Sigmoid colon (tissue), 7 donors: ENCODE results near the gene SEC16A. TPM values are rescaled to one million over a fixed set of nuclear protein-coding genes. Genes with fewer than 3 reads are reported as not detected.

Source experiments
- DNase-seq: peaks from one replicate; pipeline ENCODE4 v3.0.0-alpha.2; 2019
- H3K27ac ChIP-seq, 4 donors: fragments of 200-600 bp; sonication (generic); one replicate each; pipeline ENCODE4 v1.5.1; 2016 to 2019; ENCODE audit warnings: mild to moderate bottlenecking in 1 of 4
- H3K27me3 ChIP-seq, 3 donors: fragments of 200-600 bp; sonication (generic); one replicate each; pipeline ENCODE4 v1.5.1; 2019; ENCODE audit warnings: mild to moderate bottlenecking in 1 of 3
- H3K36me3 ChIP-seq, 4 donors: fragments of 200-600 bp; sonication (generic); one replicate each; pipeline ENCODE4 v1.5.1; 2016 to 2019
- H3K4me1 ChIP-seq, 4 donors: fragments of 200-600 bp; sonication (generic); one replicate each; pipeline ENCODE4 v1.5.1; 2017 to 2019
- H3K4me3 ChIP-seq, 4 donors: fragments of 200-600 bp; sonication (generic); one replicate each; pipeline ENCODE4 v1.5.1; 2017 to 2019; ENCODE audit warnings: mild to moderate bottlenecking in 2 of 4, moderate library complexity in 1 of 4
- H3K9me3 ChIP-seq, 4 donors: fragments of 200-600 bp in 3 of 4; sonication (generic) in 3 of 4; one replicate each; pipeline versions ENCODE4 v1.5.1 to v1.6.1; 2013 to 2019
- CTCF ChIP-seq, 4 experiments: fragments of 450-650 bp in 3 of 4; fragments of 200-600 bp in 1 of 4; IDR thresholded peaks; one replicate each; pipeline ENCODE4 v1.5.1; 2016 to 2019; ENCODE audit warnings: antibody characterized with exemption in 4 of 4, mild to moderate bottlenecking in 3 of 4, moderate library complexity in 2 of 4
- EP300 ChIP-seq, 4 donors: sonication (generic); formaldehyde crosslinking; IDR thresholded peaks; one replicate each; pipeline ENCODE4 v1.6.1; 2017; ENCODE audit warnings: antibody characterized with exemption in 4 of 4
- POLR2A ChIP-seq, 2 donors: fragments of 450-650 bp; IDR thresholded peaks; one replicate each; pipeline ENCODE4 v1.6.1; 2016; ENCODE audit warnings: antibody characterized with exemption in 2 of 2, mild to moderate bottlenecking in 2 of 2, moderate library complexity in 2 of 2
- POLR2AphosphoS5 ChIP-seq, 4 donors: sonication (generic); formaldehyde crosslinking; IDR thresholded peaks; one replicate each; pipeline ENCODE4 v1.6.1; 2017; ENCODE audit warnings: antibody characterized with exemption in 4 of 4
- WGBS, 2 donors: extraction: QIAGEN DNeasy Blood & Tissue Kit; methylation state at CpG; one replicate each; pipeline ENCODE4 v1.1.7; 2013; 5-methylcytosine and 5-hydroxymethylcytosine counted together
- intact Hi-C: fragments of 100-400 bp; cut with DNase I; formaldehyde crosslinking; loops from one replicate; pipeline ENCODE4 v1.15.1; 2023
- polyA plus RNA-seq, 3 donors: library from polyadenylated mRNA; stranded (reverse); fragments of 200-250 nt; gene quantifications; one replicate each; pipeline ENCODE4 v1.2.3, GENCODE V29; 2013
- total RNA-seq, 4 donors: library from RNA; depleted of rRNA; stranded (reverse); fragments of >200 nt; gene quantifications; one replicate each; pipeline ENCODE4 v1.1.0, GENCODE V29; 2016
- donor health status: healthy with polysubstance abuse.
- donor health status: Bipolar disorder and iron deficiency.
- donor health status: healthy.

SEC16A gene
- total and polyA plus RNA-seq, 7 donors = 22.8 to 57.0 (median 27.5) TPM

DNA sequence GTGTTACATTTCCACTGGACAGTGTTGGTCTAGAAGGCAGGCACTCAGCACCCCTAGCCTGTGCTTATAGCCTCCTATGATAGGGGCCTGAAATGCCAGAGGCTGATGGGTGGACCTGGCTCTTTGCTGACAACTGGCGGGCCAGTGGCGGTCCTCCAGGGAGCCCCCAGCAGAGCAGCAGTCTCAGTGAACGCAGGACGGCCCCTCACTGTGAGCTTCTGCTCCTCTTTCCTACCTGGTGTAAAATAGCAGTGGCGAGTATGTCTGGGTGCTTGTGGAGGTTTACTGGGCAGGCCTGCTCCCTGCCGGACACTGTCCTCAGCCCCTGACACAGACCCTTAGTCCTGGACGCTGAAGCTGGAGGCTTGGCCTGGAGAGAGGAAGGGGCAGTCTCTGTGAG, 3.3 kb upstream of the SEC16A start:
- H3K27me3 ChIP-seq = no peaks in the 10 kb centered on the region
- no peak for DNase-seq
- H3K27ac ChIP-seq = no peak overlapping the region
- H3K9me3 ChIP-seq = no peaks in the 10 kb centered on the region
- TF ChIP-seq CTCF (IDR thresholded peaks at IDR 0.05) (no peak), POLR2AphosphoS5 (IDR thresholded peaks at IDR 0.05) (no peak), POLR2A (IDR thresholded peaks at IDR 0.05) (no peak), EP300 (IDR thresholded peaks at IDR 0.05) (no peak)
- intact Hi-C loops = loop anchor here (5.0 kb wide), 2 partner anchors 56 to 206 kb away; no protein-coding TSS in a partner anchor
- 95 to 97% methylated on average over 7 of the region's 7 CpGs for WGBS, 2 donors
- no peak overlapping the region for H3K4me3 ChIP-seq
- peaks cover 0 to 29% (median 23%) of the 10 kb centered on the region in 4 donors for H3K4me1 ChIP-seq
- no peaks in the 10 kb centered on the region for H3K36me3 ChIP-seq

GRCh38 chr9:136485049-136486045, 2.5 kb upstream of the SEC16A start:
- H3K27me3 ChIP-seq = no peaks in the 10 kb centered on the region
- TF ChIP-seq POLR2AphosphoS5 (IDR thresholded peaks at IDR 0.05) (no peak), CTCF (IDR thresholded peaks at IDR 0.05) (peak; percentile 81 to 91 (median 86))
- H3K27ac ChIP-seq = no peak overlapping the region
- no peaks in the 10 kb centered on the region for H3K36me3 ChIP-seq
- intact Hi-C loops = loop anchor here (5.0 kb wide), 2 partner anchors 57 to 207 kb away; no protein-coding TSS in a partner anchor
- peaks cover 0 to 30% (median 23%) of the 10 kb centered on the region in 4 donors for H3K4me1 ChIP-seq
- WGBS, 2 donors = 39 to 48% methylated on average over 21 of the region's 21 CpGs
- no peak overlapping the region for H3K4me3 ChIP-seq
- DNase-seq = peak; percentile 91
- no peaks in the 10 kb centered on the region for H3K9me3 ChIP-seq

GRCh38 chr9:136484153-136485048, 1.6 kb upstream of the SEC16A start:
- DNase-seq = peak; percentile 79
- 15 to 35% methylated on average over 59 of the region's 59 CpGs for WGBS, 2 donors
- Histone ChIP-seq H3K27me3 (no peaks in the 10 kb centered on the region), H3K4me3 (peak overlapping the region; percentile 29 to 76 (median 59)), H3K4me1 (peaks cover 0 to 30% (median 23%) of the 10 kb centered on the region in 4 donors), H3K36me3 (no peaks in the 10 kb centered on the region), H3K27ac (peak overlapping the region; percentile 96 to 100 (median 99)), H3K9me3 (no peaks in the 10 kb centered on the region)
- TF ChIP-seq EP300 (IDR thresholded peaks at IDR 0.05) (no peak), POLR2AphosphoS5 (IDR thresholded peaks at IDR 0.05) (no peak), CTCF (IDR thresholded peaks at IDR 0.05) (no peak), POLR2A (IDR thresholded peaks at IDR 0.05) (no peak)
- intact Hi-C loops = loop anchor here (5.0 kb wide), 4 partner anchors 58 to 463 kb away; partner anchors contain the start of genes C8G, ENTR1 and PMPCA

DNA sequence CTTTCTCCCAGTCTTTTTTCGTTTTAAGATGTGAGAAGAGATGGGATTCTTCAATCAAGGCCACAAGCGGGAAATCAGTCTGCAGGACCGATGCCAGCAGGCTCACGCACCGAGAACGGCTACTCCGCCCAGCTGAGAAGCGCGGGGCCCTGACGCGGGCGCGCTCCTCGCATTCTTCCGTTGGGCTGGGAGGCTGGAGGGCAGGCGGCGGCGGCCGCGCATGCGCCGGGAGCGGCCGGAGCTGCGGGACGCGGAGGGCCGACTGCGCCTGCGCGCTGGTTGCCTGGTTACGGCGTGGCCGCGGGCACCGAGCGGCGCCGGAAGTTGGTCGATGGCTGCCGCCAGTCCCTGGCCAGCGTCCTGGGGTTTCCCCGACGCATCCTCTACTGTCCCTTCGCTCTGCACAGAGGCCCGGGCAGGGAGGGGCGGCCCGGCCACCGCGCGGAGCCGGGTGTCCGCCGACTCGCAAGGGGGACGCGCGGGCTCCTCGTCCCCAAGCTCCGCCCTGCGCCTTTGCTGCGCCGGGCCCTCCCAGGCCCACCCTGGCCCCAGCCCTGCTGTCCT, 831 bp upstream of the SEC16A start:
- Histone ChIP-seq H3K4me1 (peaks cover 0 to 28% (median 23%) of the 10 kb centered on the region in 4 donors), H3K9me3 (no peaks in the 10 kb centered on the region), H3K36me3 (no peaks in the 10 kb centered on the region), H3K4me3 (peak overlapping the region; percentile 29 to 76 (median 59)), H3K27ac (peak overlapping the region; percentile 96 to 100 (median 99)), H3K27me3 (no peaks in the 10 kb centered on the region)
- DNase-seq = peak; percentile 95
- intact Hi-C loops = loop anchor here (5.0 kb wide), 2 partner anchors 71 to 464 kb away; partner anchors contain the start of genes C8G, ENTR1 and PMPCA
- WGBS, 2 donors = 0 to 1% methylated on average over 63 of the region's 63 CpGs
- TF ChIP-seq CTCF (IDR thresholded peaks at IDR 0.05) (no peak), POLR2AphosphoS5 (IDR thresholded peaks at IDR 0.05) (peak; percentile 40 to 75 (median 68)), EP300 (IDR thresholded peaks at IDR 0.05) (no peak)
